PC-3 (cell line): ENCODE measurements around the gene PLRG1.

Experiments used
- CTCF ChIP-seq: fragments of 300-600 bp; sonication (generic); conservative IDR thresholded peaks from 2 replicates; pipeline ENCODE4 v1.5.1; 2017; ENCODE audit warnings: antibody characterized with exemption, low read depth, mild to moderate bottlenecking, low read length
- EZH2 ChIP-seq: fragments of 300-600 bp; sonication (generic); IDR thresholded peaks from one replicate; pipeline ENCODE4 v1.6.1; 2017; ENCODE audit warnings: antibody characterized with exemption, mild to moderate bottlenecking, low read length; ENCODE audit not compliant: unreplicated experiment
- EZH2phosphoT487 ChIP-seq: fragments of 300-600 bp; sonication (generic); IDR thresholded peaks from 2 replicates; pipeline ENCODE4 v1.6.1; 2018; ENCODE audit warnings: mild to moderate bottlenecking, antibody characterized with exemption, low read length, borderline replicate concordance

GRCh38 chr4:154573190-154573870 is 23.1 kb upstream of the PLRG1 start:
- no peak for TF ChIP-seq EZH2
- no peak for TF ChIP-seq CTCF
- no peak for TF ChIP-seq EZH2phosphoT487
